ENCODE data around the gene CABYR.

The CABYR gene

GRCh38 chr18:24153397-24153796 is 14.5 kb downstream of the CABYR start:
- no peak overlapping the region for H3K4me3 ChIP-seq (ENCODE audit: control insufficient read depth, low read depth, low read length)
- no peak for DNase-seq (ENCODE audit: low read depth)
- TF ChIP-seq CTCF (IDR thresholded peaks at IDR 0.05; ENCODE audit: control insufficient read depth, insufficient read depth, low read depth, low read length, missing control alignments): no peak

- DNase-seq (ENCODE audit: low read depth): no peak
- no peak for TF ChIP-seq CTCF (IDR thresholded peaks at IDR 0.05; ENCODE audit: control insufficient read depth, insufficient read depth, low read depth, low read length, missing control alignments)
- no peak overlapping the region for H3K4me3 ChIP-seq (ENCODE audit: control insufficient read depth, low read depth, low read length)
Measured at GRCh38 chr18:24157855-24158254, 19.0 kb downstream of the CABYR start.

- no peak for TF ChIP-seq CTCF (IDR thresholded peaks at IDR 0.05; ENCODE audit: control insufficient read depth, insufficient read depth, low read depth, low read length, missing control alignments)
- H3K4me3 ChIP-seq (ENCODE audit: control insufficient read depth, low read depth, low read length): no peak overlapping the region
- no peak for DNase-seq (ENCODE audit: low read depth)
Measured at GRCh38 chr18:24160086-24160485, 21.2 kb downstream of the CABYR start.

GRCh38 chr18:24161304-24161703 is 22.4 kb downstream of the CABYR start:
- no peak overlapping the region for H3K4me3 ChIP-seq (ENCODE audit: control insufficient read depth, low read depth, low read length)
- TF ChIP-seq CTCF (IDR thresholded peaks at IDR 0.05; ENCODE audit: control insufficient read depth, insufficient read depth, low read depth, low read length, missing control alignments): no peak
- DNase-seq (ENCODE audit: low read depth): no peak

- no peak for TF ChIP-seq CTCF (IDR thresholded peaks at IDR 0.05; ENCODE audit: control insufficient read depth, insufficient read depth, low read depth, low read length, missing control alignments)
- H3K4me3 ChIP-seq (ENCODE audit: control insufficient read depth, low read depth, low read length): no peak overlapping the region
- no peak for DNase-seq (ENCODE audit: low read depth)
Measured at GRCh38 chr18:24168496-24168895, 29.6 kb downstream of the CABYR start.

GRCh38 chr18:24170360-24170759 is 31.5 kb downstream of the CABYR start:
- DNase-seq (ENCODE audit: low read depth): no peak
- H3K4me3 ChIP-seq (ENCODE audit: control insufficient read depth, low read depth, low read length): no peak overlapping the region
- TF ChIP-seq CTCF (IDR thresholded peaks at IDR 0.05; ENCODE audit: control insufficient read depth, insufficient read depth, low read depth, low read length, missing control alignments): no peak

- no peak for TF ChIP-seq CTCF (IDR thresholded peaks at IDR 0.05; ENCODE audit: control insufficient read depth, insufficient read depth, low read depth, low read length, missing control alignments)
- no peak for DNase-seq (ENCODE audit: low read depth)
- no peak overlapping the region for H3K4me3 ChIP-seq (ENCODE audit: control insufficient read depth, low read depth, low read length)
Measured at GRCh38 chr18:24173997-24174396, 35.1 kb downstream of the CABYR start.
